K562 (cell line): ENCODE data around the gene HCN3. TPM values are rescaled to one million over a fixed set of nuclear protein-coding genes. Genes with fewer than 3 reads are reported as not detected.

Source experiments
- BHLHE40 ChIP-seq: IDR thresholded peaks from 2 replicates; pipeline ENCODE4 v1.6.1; 2011; ENCODE audit warnings: low read length, improper control_type of control experiment
- CC2D1A ChIP-seq: fragments of 450-650 bp; IDR thresholded peaks from 2 replicates; pipeline ENCODE4 v1.6.1; 2017; ENCODE audit warnings: mild to moderate bottlenecking
- CCNT2 ChIP-seq: IDR thresholded peaks from 2 replicates; pipeline ENCODE4 v1.6.1; 2011; ENCODE audit warnings: borderline replicate concordance, low read depth, mild to moderate bottlenecking, moderate library complexity, mixed read lengths, low read length; ENCODE audit not compliant: insufficient read length; ENCODE audit errors: extremely low read depth
- CREB1 ChIP-seq, 2 experiments: sonication (generic) in 1 of 2; formaldehyde crosslinking in 1 of 2; IDR thresholded peaks; 2 replicates each; pipeline versions ENCODE4 v1.6.1 to v1.8.0; 2012 to 2022; ENCODE audit warnings: inconsistent platforms in 1 of 2, mild to moderate bottlenecking in 1 of 2, missing genetic modification reagents in 1 of 2, moderate library complexity in 1 of 2
- CTBP1 ChIP-seq: fragments of 450-650 bp; IDR thresholded peaks from 2 replicates; pipeline ENCODE4 v1.6.1; 2016; ENCODE audit warnings: borderline replicate concordance
- FOXM1 ChIP-seq, 2 experiments: fragments of 450-650 bp in 1 of 2; sonication (generic) in 1 of 2; formaldehyde crosslinking in 1 of 2; IDR thresholded peaks; 2 replicates each; pipeline versions ENCODE4 v1.6.1 to v1.9.0; 2017 to 2022; ENCODE audit warnings: low read depth in 2 of 2, mild to moderate bottlenecking in 2 of 2, missing genetic modification reagents in 1 of 2, moderate library complexity in 1 of 2
- FUS ChIP-seq: fragments of 200-400 bp; formaldehyde crosslinking; optimal IDR thresholded peaks from 2 replicates; pipeline ENCODE3; 2017; ENCODE audit warnings: low read depth, low read length
- GTF2A2 ChIP-seq: IDR thresholded peaks from 2 replicates; pipeline ENCODE4 v1.6.1; 2016; ENCODE audit warnings: mild to moderate bottlenecking, missing genetic modification characterization, missing compliant biosample characterization
- HCFC1 ChIP-seq: IDR thresholded peaks from 2 replicates; pipeline ENCODE4 v1.6.1; 2012; ENCODE audit warnings: low read depth, low read length, improper control_type of control experiment
- HDAC2 ChIP-seq: fragments of 450-650 bp; IDR thresholded peaks from 2 replicates; pipeline ENCODE4 v1.6.1; 2016; ENCODE audit warnings: mild to moderate bottlenecking
- HOXB6 ChIP-seq: fragments of 250-450 bp; sonication (Bioruptor Pico); IDR thresholded peaks from 2 replicates; pipeline ENCODE4 v1.5.1; 2022; ENCODE audit warnings: mild to moderate bottlenecking, borderline replicate concordance
- MCM2 ChIP-seq: fragments of 450-650 bp; IDR thresholded peaks from 2 replicates; pipeline ENCODE4 v1.6.1; 2017; ENCODE audit warnings: low read depth, mild to moderate bottlenecking
- MCM7 ChIP-seq, 2 experiments: fragments of 450-650 bp; IDR thresholded peaks; 2 replicates each; pipeline ENCODE4 v1.6.1; 2016 to 2018
- NKRF ChIP-seq: fragments of 450-650 bp; IDR thresholded peaks from 2 replicates; pipeline ENCODE4 v1.6.1; 2016; ENCODE audit warnings: borderline replicate concordance
- NR0B1 ChIP-seq: fragments of 450-650 bp; IDR thresholded peaks from one replicate; pipeline ENCODE4 v1.6.1; 2018; ENCODE audit warnings: mild to moderate bottlenecking, moderate library complexity; ENCODE audit not compliant: partially characterized antibody
- PCBP1 ChIP-seq: fragments of 200-400 bp; formaldehyde crosslinking; IDR thresholded peaks from 2 replicates; pipeline ENCODE4 v1.6.1; 2018; ENCODE audit warnings: mild to moderate bottlenecking, low read depth, low read length; ENCODE audit not compliant: poor library complexity, severe bottlenecking
- PPARD ChIP-seq: fragments of 250-450 bp; sonication (Bioruptor Pico); IDR thresholded peaks from 2 replicates; pipeline ENCODE4 v1.8.0; 2022; ENCODE audit warnings: inconsistent platforms, mild to moderate bottlenecking, moderate library complexity
- RHOXF2B ChIP-seq: fragments of 250-450 bp; sonication (Bioruptor Pico); conservative IDR thresholded peaks from 2 replicates; pipeline ENCODE4 v1.5.1; 2021
- SMC3 ChIP-seq: conservative IDR thresholded peaks from 2 replicates; pipeline ENCODE4 v1.6.1; 2011; ENCODE audit warnings: low read depth, low read length, improper control_type of control experiment; ENCODE audit not compliant: insufficient read depth
- STAT5B ChIP-seq: fragments of 250-450 bp; sonication (Bioruptor Pico); IDR thresholded peaks from 2 replicates; pipeline ENCODE4 v1.8.0; 2021; ENCODE audit warnings: mild to moderate bottlenecking, inconsistent platforms
- ZBTB8A ChIP-seq: fragments of 450-650 bp; IDR thresholded peaks from 2 replicates; pipeline ENCODE4 v1.6.1; 2018; ENCODE audit warnings: mild to moderate bottlenecking, moderate library complexity; ENCODE audit not compliant: partially characterized antibody
- ZNF23 ChIP-seq: fragments of 250-450 bp; sonication (Bioruptor Pico); IDR thresholded peaks from 2 replicates; pipeline ENCODE4 v1.4.0; 2020; ENCODE audit warnings: mild to moderate bottlenecking
- ZNF707 ChIP-seq: fragments of 250-450 bp; sonication (Bioruptor Pico); conservative IDR thresholded peaks from 2 replicates; pipeline ENCODE4 v1.8.0; 2022; ENCODE audit warnings: inconsistent platforms, mild to moderate bottlenecking, moderate library complexity
- ZNF79 ChIP-seq: fragments of 250-450 bp; sonication (Bioruptor Pico); IDR thresholded peaks from 2 replicates; pipeline ENCODE4 v1.4.0; 2020; ENCODE audit warnings: low read depth, mild to moderate bottlenecking, moderate library complexity
- polyA plus RNA-seq, 8 experiments: library from polyadenylated mRNA; depleted of rRNA in 4 of 8; stranded (reverse) in 5 of 8; unstranded in 3 of 8; fragments of >200 nt; fragmentation: Nextera tagmentation in 2 of 8; fragmentation: Illumina TruSeq in 1 of 8; extraction: Ambion mirVana in 2 of 8; extraction: Trizol in 1 of 8; gene quantifications; 2 replicates each; pipeline versions ENCODE4 v1.2.1 to v1.2.3, GENCODE V29; 2011 to 2014; ENCODE audit warnings: inconsistent platforms in 1 of 8, missing spikeins in 1 of 8
- total RNA-seq, 7 experiments: library from RNA; depleted of rRNA in 6 of 7; stranded (reverse); fragments of >200 nt in 6 of 7; fragmentation: Illumina TruSeq in 2 of 7; extraction: Trizol in 2 of 7; gene quantifications; 2 replicates each; pipeline versions ENCODE4 v1.2.1 to v1.2.3, GENCODE V29; 2011 to 2021; ENCODE audit warnings: low replicate concordance in 1 of 7

Gene HCN3
- total and polyA plus RNA-seq, 9 of the 15 experiments (the other 6 are each of a cell fraction or from before 2014, with no cell fraction given) = 0.91 to 9.7 (median 3.9) TPM

- no peak for TF ChIP-seq GTF2A2 (tag)
- TF ChIP-seq CTBP1 = peak; percentile 69
- TF ChIP-seq HDAC2 = 0 out of 2 replicates have a peak, but pooled peaks have one; percentile 40
- no peak for TF ChIP-seq ZBTB8A
- TF ChIP-seq FUS = no peak
- no peak for TF ChIP-seq ZNF79
- no peak for TF ChIP-seq STAT5B (CRISPR knock-in tag)
- no peak; the same call in 1 of the 2 replicates for TF ChIP-seq NKRF
- TF ChIP-seq BHLHE40 = no peak
- TF ChIP-seq HOXB6 = no peak
- peak; percentile 37; the same call in 1 of the 2 replicates for TF ChIP-seq SMC3
- TF ChIP-seq MCM7 (IDR thresholded peaks at IDR 0.05) = no peak
- TF ChIP-seq NR0B1 = no peak
- peak; percentile 15 for TF ChIP-seq PCBP1
- no peak for TF ChIP-seq CC2D1A
- TF ChIP-seq CCNT2 = no peak
- TF ChIP-seq HCFC1 = peak; percentile 35; the same call in 1 of the 2 replicates
- TF ChIP-seq FOXM1 (IDR thresholded peaks at IDR 0.05; ENCODE audit: low read depth) = no peak
- TF ChIP-seq FOXM1 (CRISPR knock-in tag; IDR thresholded peaks at IDR 0.05; ENCODE audit: low read depth) = no peak
- TF ChIP-seq CREB1 (IDR thresholded peaks at IDR 0.05) = no peak
- no peak for TF ChIP-seq CREB1 (CRISPR knock-in tag; IDR thresholded peaks at IDR 0.05)
- no peak for TF ChIP-seq ZNF707 (CRISPR knock-in tag)
- TF ChIP-seq PPARD (CRISPR knock-in tag) = no peak
- no peak for TF ChIP-seq MCM2
- TF ChIP-seq ZNF23 = no peak
- TF ChIP-seq RHOXF2B (CRISPR knock-in tag) = no peak
Measured at GRCh38 chr1:155324717-155325602, 47.7 kb downstream of the HCN3 start (continued).
